Activated T-helper 2 cell treated with anti-CD3 and anti-CD28 coated beads, Interferon-gamma antibody, Interleukin-2, Interleukin-4, amounts not matched to agents 10 μg/mL and 5 μg/mL and 100 μg/mL, durations not matched to agents 14 hours and 24 hours and 36 hours (primary cell): Measurements from ENCODE around the gene CHST11. TPM values are rescaled to one million over a fixed set of nuclear protein-coding genes. Genes with fewer than 3 reads are reported as not detected.
A peak's percentile ranks its signal among the peaks of the same experiment; 100 is the strongest.

Experiments used
- DNase-seq: peaks from one replicate; pipeline ENCODE4 v3.0.0; 2021; ENCODE audit warnings: low spot score
- H3K27ac Mint-ChIP-seq: one replicate; pipeline ENCODE4 v1.8.0; 2021; ENCODE audit warnings: mixed read lengths
- H3K27me3 Mint-ChIP-seq: one replicate; pipeline ENCODE4 v1.8.0; 2021; ENCODE audit warnings: low read depth, mixed read lengths
- H3K36me3 Mint-ChIP-seq: one replicate; pipeline ENCODE4 v1.8.0; 2021; ENCODE audit warnings: low read depth, mixed read lengths
- H3K4me1 Mint-ChIP-seq: one replicate; pipeline ENCODE4 v1.8.0; 2021; ENCODE audit warnings: low read depth, mixed read lengths
- H3K4me3 Mint-ChIP-seq: one replicate; pipeline ENCODE4 v1.8.0; 2021; ENCODE audit warnings: low read depth, mild to moderate bottlenecking, moderate library complexity, mixed read lengths
- H3K9me3 Mint-ChIP-seq: one replicate; pipeline ENCODE4 v1.8.0; 2021; ENCODE audit warnings: mixed read lengths
- intact Hi-C: fragments of 100-400 bp; cut with micrococcal nuclease; formaldehyde crosslinking; loops from one replicate; pipeline ENCODE4 v1.15.1; 2023
- total RNA-seq: library from RNA; stranded (reverse); gene quantifications from 2 replicates; pipeline ENCODE4 v1.2.3, GENCODE V29; 2022

Gene CHST11
- total RNA-seq, 1 donor from 2014 or later, result 50.6 TPM

- DNase-seq, result no peak
- peak overlapping the region; percentile 82 for H3K27ac Mint-ChIP-seq
- no peaks in the 10 kb centered on the region for H3K9me3 Mint-ChIP-seq
- H3K4me1 Mint-ChIP-seq, result peaks cover 61% of the 10 kb centered on the region
- no peak overlapping the region for H3K4me3 Mint-ChIP-seq
- peaks cover 14% of the 10 kb centered on the region for H3K36me3 Mint-ChIP-seq
- no peaks in the 10 kb centered on the region for H3K27me3 Mint-ChIP-seq
- intact Hi-C loops, result loop anchor here (5.0 to 10.0 kb wide), 7 partner anchors 82 to 655 kb away; partner anchors contain the start of genes C12orf75 and SLC41A2
Observed at GRCh38 chr12:104680070-104680469, 223.3 kb downstream of the CHST11 start.

- no peaks in the 10 kb centered on the region for H3K27me3 Mint-ChIP-seq
- no peak for DNase-seq
- H3K4me1 Mint-ChIP-seq, result peaks cover 65% of the 10 kb centered on the region
- intact Hi-C loops, result loop anchor here (5.0 to 10.0 kb wide), 7 partner anchors 82 to 654 kb away; partner anchors contain the start of genes C12orf75 and SLC41A2
- H3K9me3 Mint-ChIP-seq, result no peaks in the 10 kb centered on the region
- H3K36me3 Mint-ChIP-seq, result peaks cover 17% of the 10 kb centered on the region
- no peak overlapping the region for H3K4me3 Mint-ChIP-seq
- peak overlapping the region; percentile 53 for H3K27ac Mint-ChIP-seq
Observed at GRCh38 chr12:104680491-104680890, 223.7 kb downstream of the CHST11 start.

GRCh38 chr12:104681012-104681690 lies 224.4 kb downstream of the CHST11 start:
- peaks cover 20% of the 10 kb centered on the region for H3K36me3 Mint-ChIP-seq
- peaks cover under 1% of the 10 kb centered on the region for H3K9me3 Mint-ChIP-seq
- H3K4me1 Mint-ChIP-seq, result peaks cover 71% of the 10 kb centered on the region
- peak overlapping the region; percentile 53 for H3K27ac Mint-ChIP-seq
- H3K4me3 Mint-ChIP-seq, result peak overlapping the region; percentile 27
- H3K27me3 Mint-ChIP-seq, result no peaks in the 10 kb centered on the region
- no peak for DNase-seq
- intact Hi-C loops, result loop anchor here (5.0 to 10.0 kb wide), 7 partner anchors 81 to 654 kb away; partner anchors contain the start of genes C12orf75 and SLC41A2

GRCh38 chr12:104682790-104683279 lies 226.1 kb downstream of the CHST11 start:
- intact Hi-C loops, result loop anchor here (1.0 to 10.0 kb wide), 9 partner anchors 12 to 652 kb away; partner anchors contain the start of genes C12orf75 and SLC41A2
- Mint-ChIP-seq H3K36me3 (peaks cover 27% of the 10 kb centered on the region), H3K4me3 (peak overlapping the region; percentile 79), H3K27me3 (no peaks in the 10 kb centered on the region), H3K27ac (peak overlapping the region; percentile 97), H3K9me3 (peaks cover 4% of the 10 kb centered on the region), H3K4me1 (peaks cover 81% of the 10 kb centered on the region)
- peak; percentile 77 for DNase-seq

- intact Hi-C loops, result loop anchor here (1.0 to 10.0 kb wide), 9 partner anchors 11 to 651 kb away; partner anchors contain the start of genes C12orf75 and SLC41A2
- peaks cover 82% of the 10 kb centered on the region for H3K4me1 Mint-ChIP-seq
- H3K36me3 Mint-ChIP-seq, result peaks cover 30% of the 10 kb centered on the region
- H3K27ac Mint-ChIP-seq, result peak overlapping the region; percentile 19
- peaks cover 4% of the 10 kb centered on the region for H3K9me3 Mint-ChIP-seq
- DNase-seq, result no peak
- H3K27me3 Mint-ChIP-seq, result no peaks in the 10 kb centered on the region
- no peak overlapping the region for H3K4me3 Mint-ChIP-seq
Observed at GRCh38 chr12:104683831-104684503, 227.2 kb downstream of the CHST11 start.

GRCh38 chr12:104684884-104685283 lies 228.1 kb downstream of the CHST11 start:
- Mint-ChIP-seq H3K27me3 (no peaks in the 10 kb centered on the region), H3K4me3 (no peak overlapping the region), H3K9me3 (peaks cover 4% of the 10 kb centered on the region), H3K4me1 (peaks cover 85% of the 10 kb centered on the region), H3K27ac (no peak overlapping the region), H3K36me3 (peaks cover 34% of the 10 kb centered on the region)
- intact Hi-C loops, result loop anchor here (5.0 to 10.0 kb wide), 7 partner anchors 77 to 650 kb away; partner anchors contain the start of genes C12orf75 and SLC41A2
- no peak for DNase-seq

GRCh38 chr12:104685366-104685765 lies 228.6 kb downstream of the CHST11 start:
- intact Hi-C loops, result loop anchor here (10.0 kb wide), 2 partner anchors 369 to 649 kb away; partner anchors contain the start of gene C12orf75
- Mint-ChIP-seq H3K4me1 (peaks cover 84% of the 10 kb centered on the region), H3K4me3 (no peak overlapping the region), H3K36me3 (peaks cover 39% of the 10 kb centered on the region), H3K27me3 (no peaks in the 10 kb centered on the region), H3K9me3 (peaks cover 4% of the 10 kb centered on the region), H3K27ac (peak overlapping the region; percentile 35)
- no peak for DNase-seq

- Mint-ChIP-seq H3K27ac (peak overlapping the region; percentile 97), H3K9me3 (peaks cover 4% of the 10 kb centered on the region), H3K4me1 (peaks cover 84% of the 10 kb centered on the region), H3K4me3 (peak overlapping the region; percentile 24), H3K27me3 (no peaks in the 10 kb centered on the region), H3K36me3 (peaks cover 43% of the 10 kb centered on the region)
- intact Hi-C loops, result loop anchor here (10.0 kb wide), 2 partner anchors 369 to 649 kb away; partner anchors contain the start of gene C12orf75
- no peak for DNase-seq
Observed at GRCh38 chr12:104686196-104686595, 229.4 kb downstream of the CHST11 start.

- H3K27me3 Mint-ChIP-seq, result no peaks in the 10 kb centered on the region
- peak overlapping the region; percentile 97 for H3K27ac Mint-ChIP-seq
- H3K36me3 Mint-ChIP-seq, result peaks cover 56% of the 10 kb centered on the region
- peak; percentile 52 for DNase-seq
- H3K4me1 Mint-ChIP-seq, result peaks cover 81% of the 10 kb centered on the region
- intact Hi-C loops, result loop anchor here (1.0 to 10.0 kb wide), 3 partner anchors 7 to 647 kb away; partner anchors contain the start of gene C12orf75
- H3K9me3 Mint-ChIP-seq, result peaks cover 7% of the 10 kb centered on the region
- H3K4me3 Mint-ChIP-seq, result peak overlapping the region; percentile 28
Observed at GRCh38 chr12:104687823-104688573, 231.2 kb downstream of the CHST11 start.

GRCh38 chr12:104689635-104690034 lies 232.9 kb downstream of the CHST11 start:
- DNase-seq, result no peak
- Mint-ChIP-seq H3K36me3 (peaks cover 62% of the 10 kb centered on the region), H3K27me3 (no peaks in the 10 kb centered on the region), H3K4me1 (peaks cover 85% of the 10 kb centered on the region), H3K4me3 (no peak overlapping the region), H3K9me3 (peaks cover 9% of the 10 kb centered on the region), H3K27ac (no peak overlapping the region)
- intact Hi-C loops, result loop anchor here (10.0 kb wide), 2 partner anchors 365 to 645 kb away; partner anchors contain the start of gene C12orf75

GRCh38 chr12:104691721-104692556 lies 235.2 kb downstream of the CHST11 start:
- H3K27ac Mint-ChIP-seq, result no peak overlapping the region
- intact Hi-C loops, result no loop called here
- no peak for DNase-seq

More at GRCh38 chr12:104691721-104692556, 235.2 kb downstream of the CHST11 start:
- Mint-ChIP-seq H3K27me3 (no peaks in the 10 kb centered on the region), H3K9me3 (peaks cover 5% of the 10 kb centered on the region), H3K4me1 (peaks cover 82% of the 10 kb centered on the region), H3K36me3 (peaks cover 56% of the 10 kb centered on the region), H3K4me3 (no peak overlapping the region)
